Keratinocyte (primary cell): Measurements from ENCODE around the gene LRTM1. TPM values are rescaled to one million over a fixed set of nuclear protein-coding genes. Genes with fewer than 3 reads are reported as not detected.

Experiments
- DNase-seq: peaks from one replicate; pipeline ENCODE4 v3.0.0-alpha.2; 2011; ENCODE audit warnings: low read depth, missing footprints, low spot score
- FAIRE-seq: peaks from 2 replicates; lab custom pipeline; 2011; peaks lifted over from hg19 to GRCh38; lab: Jason Lieb, UNC
- H2AFZ ChIP-seq: 2 replicates; pipeline ENCODE4 v1.6.0; 2012; ENCODE audit warnings: low read length, control low read depth, inconsistent platforms; ENCODE audit not compliant: control insufficient read depth
- H3K27ac ChIP-seq: 2 replicates; pipeline ENCODE4 v1.5.1; 2011; ENCODE audit warnings: low read length; ENCODE audit not compliant: control insufficient read depth, insufficient read depth
- H3K27me3 ChIP-seq: 3 replicates; pipeline ENCODE4 v1.6.0; 2011; ENCODE audit warnings: low read length; ENCODE audit not compliant: control insufficient read depth, insufficient read depth; ENCODE audit errors: extremely low read depth
- H3K36me3 ChIP-seq, 2 experiments: 2 replicates in 1 of 2; 3 replicates in 1 of 2; pipeline ENCODE4 v1.5.1; 2011; ENCODE audit warnings: low read length in 2 of 2, mild to moderate bottlenecking in 1 of 2; ENCODE audit not compliant: control insufficient read depth in 2 of 2, insufficient read depth in 2 of 2; ENCODE audit errors: extremely low read depth in 1 of 2
- H3K4me1 ChIP-seq: 3 replicates; pipeline ENCODE4 v1.5.1; 2011; ENCODE audit warnings: low read length; ENCODE audit not compliant: control insufficient read depth, insufficient read depth; ENCODE audit errors: extremely low read depth
- H3K4me2 ChIP-seq: 3 replicates; pipeline ENCODE4 v1.6.0; 2011; ENCODE audit warnings: low read depth, low read length; ENCODE audit not compliant: control insufficient read depth, insufficient read depth; ENCODE audit errors: extremely low read depth
- H3K4me3 ChIP-seq, 3 experiments: fragments of 200-600 bp in 1 of 3; sonication (generic) in 1 of 3; 2 replicates in 2 of 3; 3 replicates in 1 of 3; pipeline ENCODE4 v1.5.1; 2011 to 2016; ENCODE audit warnings: low read length in 3 of 3, mild to moderate bottlenecking in 3 of 3, control low read depth in 2 of 3, inconsistent platforms in 1 of 3, low read depth in 1 of 3, mixed read lengths in 1 of 3, mixed run types in 1 of 3, moderate library complexity in 1 of 3; ENCODE audit not compliant: control insufficient read depth in 2 of 3, insufficient read depth in 2 of 3; ENCODE audit errors: extremely low read depth in 1 of 3
- H3K79me2 ChIP-seq: 2 replicates; pipeline ENCODE4 v1.6.0; 2012; ENCODE audit warnings: low read length; ENCODE audit not compliant: control insufficient read depth, insufficient read depth
- H3K9ac ChIP-seq: 3 replicates; pipeline ENCODE4 v1.6.0; 2011; ENCODE audit warnings: low read length; ENCODE audit not compliant: control insufficient read depth, insufficient read depth; ENCODE audit errors: extremely low read depth
- H3K9me1 ChIP-seq: 3 replicates; pipeline ENCODE4 v1.6.0; 2011; ENCODE audit warnings: low read length; ENCODE audit not compliant: control insufficient read depth, insufficient read depth; ENCODE audit errors: extremely low read depth
- H3K9me3 ChIP-seq: 2 replicates; pipeline ENCODE4 v1.5.1; 2012; ENCODE audit warnings: low read depth, low read length; ENCODE audit not compliant: control insufficient read depth
- H4K20me1 ChIP-seq: 3 replicates; pipeline ENCODE4 v1.6.0; 2011; ENCODE audit warnings: low read length; ENCODE audit not compliant: control insufficient read depth, insufficient read depth; ENCODE audit errors: extremely low read depth
- CTCF ChIP-seq, 3 experiments: IDR thresholded peaks in 1 of 3; conservative IDR thresholded peaks in 1 of 3; optimal IDR thresholded peaks in 1 of 3; 2 replicates in 2 of 3; 3 replicates in 1 of 3; pipeline versions ENCODE3 to v1.5.1; 2011; ENCODE audit warnings: low read length in 3 of 3, mild to moderate bottlenecking in 3 of 3, moderate library complexity in 2 of 3, control low read depth in 1 of 3, inconsistent platforms in 1 of 3; ENCODE audit not compliant: insufficient read depth in 2 of 3; ENCODE audit errors: extremely low read depth in 1 of 3
- EZH2 ChIP-seq: IDR thresholded peaks from one replicate; pipeline ENCODE4 v1.6.1; 2012; ENCODE audit warnings: inconsistent platforms, mild to moderate bottlenecking, low read length, moderate library complexity
- dilution Hi-C: fragments of 300-500 bp; cut with MboI; formaldehyde crosslinking; loops from one replicate; pipeline ENCODE4 v1.7.0; 2020; ENCODE audit warnings: low sequenced_read_pairs; ENCODE audit not compliant: extremely low pct_ligation_motif_present
- polyA plus RNA-seq, 5 experiments: library from polyadenylated mRNA; depleted of rRNA in 3 of 5; stranded (reverse) in 3 of 5; stranded (forward) in 1 of 5; unstranded in 1 of 5; fragments of >200 nt; gene quantifications; 1 replicate in 1 of 5; 2 replicates in 3 of 5; 3 replicates in 1 of 5; pipeline versions ENCODE4 v1.2.1 to v1.2.3, GENCODE V29; 2011 to 2012; ENCODE audit warnings: missing spikeins in 2 of 5, low read depth in 1 of 5, low replicate concordance in 1 of 5

The LRTM1 gene
- polyA plus RNA-seq, 1 donor (not counting 4 experiments of a cell fraction or from before 2014, with no cell fraction given) = not detected

GRCh38 chr3:54966979-54967378 is 39.1 kb upstream of the LRTM1 start:
- no peak for TF ChIP-seq EZH2
- no peak for TF ChIP-seq CTCF (optimal IDR thresholded peaks at IDR 0.05 in 1 of 3, IDR thresholded peaks at IDR 0.05 in 1 of 3, conservative IDR thresholded peaks at IDR 0.05 in 1 of 3; ENCODE audit: extremely low read depth in 1 of 3, insufficient read depth in 2 of 3, low read length in 3 of 3)
- Histone ChIP-seq H3K9me3 (no peaks in the 10 kb centered on the region), H4K20me1 (no peaks in the 10 kb centered on the region), H3K79me2 (no peaks in the 10 kb centered on the region), H3K36me3 (no peaks in the 10 kb centered on the region), H3K27ac (no peak overlapping the region), H3K4me2 (no peak overlapping the region), H3K4me1 (peaks cover 4% of the 10 kb centered on the region), H3K9ac (no peak overlapping the region), H3K4me3 (no peak overlapping the region), H3K27me3 (no peaks in the 10 kb centered on the region), H3K9me1 (no peaks in the 10 kb centered on the region), H2AFZ (no peak overlapping the region)
- dilution Hi-C loops = no loop called here
- FAIRE-seq (no peak), DNase-seq (no peak)

DNA sequence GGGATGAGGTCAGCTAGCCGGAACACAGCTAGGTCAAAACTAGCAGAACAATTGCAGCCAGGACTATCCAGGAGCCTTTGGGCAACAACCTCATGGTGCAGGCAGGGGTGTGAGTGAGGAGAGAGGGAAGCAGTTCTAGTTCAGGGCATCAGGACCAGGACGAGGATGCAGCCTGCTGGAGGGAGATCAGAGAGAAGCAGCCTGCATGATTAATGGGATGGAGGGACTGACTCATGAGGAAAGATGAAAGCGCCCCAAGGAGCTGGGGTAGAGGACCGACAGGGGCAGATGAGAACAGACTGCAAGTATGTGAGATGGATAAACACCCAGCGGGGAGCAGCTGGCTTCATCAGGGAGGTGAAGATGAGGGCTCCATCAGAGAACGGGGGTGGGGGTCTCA is 37.9 kb upstream of the LRTM1 start:
- no peaks in the 10 kb centered on the region for H3K9me3 ChIP-seq
- H3K27ac ChIP-seq = no peak overlapping the region
- DNase-seq = no peak
- no peaks in the 10 kb centered on the region for H3K36me3 ChIP-seq
- peaks cover 4% of the 10 kb centered on the region for H3K4me1 ChIP-seq
- H3K9ac ChIP-seq = no peak overlapping the region
- no peak overlapping the region for H2AFZ ChIP-seq
- H3K79me2 ChIP-seq = no peaks in the 10 kb centered on the region
- H3K4me2 ChIP-seq = no peak overlapping the region
- no peak overlapping the region for H3K4me3 ChIP-seq
- H4K20me1 ChIP-seq = no peaks in the 10 kb centered on the region
- FAIRE-seq = no peak
- dilution Hi-C loops = no loop called here
- H3K9me1 ChIP-seq = no peaks in the 10 kb centered on the region
- no peaks in the 10 kb centered on the region for H3K27me3 ChIP-seq
- TF ChIP-seq EZH2 (no peak), CTCF (optimal IDR thresholded peaks at IDR 0.05 in 1 of 3, IDR thresholded peaks at IDR 0.05 in 1 of 3, conservative IDR thresholded peaks at IDR 0.05 in 1 of 3; ENCODE audit: extremely low read depth in 1 of 3, insufficient read depth in 2 of 3, low read length in 3 of 3) (no peak)
